Testis (tissue), 3 donors: ENCODE measurements around the gene CNFN. TPM values are rescaled to one million over a fixed set of nuclear protein-coding genes. Genes with fewer than 3 reads are reported as not detected.

Source experiments
- DNase-seq: peaks from one replicate; pipeline ENCODE4 v3.0.0-alpha.2; 2019
- H3K27ac ChIP-seq, 2 donors: fragments of 200-600 bp; sonication (generic); one replicate each; pipeline ENCODE4 v1.5.1; 2019
- H3K27me3 ChIP-seq: fragments of 200-600 bp; sonication (generic); one replicate; pipeline ENCODE4 v1.5.1; 2019
- H3K36me3 ChIP-seq: fragments of 200-600 bp; sonication (generic); one replicate; pipeline ENCODE4 v1.5.1; 2017; ENCODE audit warnings: low read depth; ENCODE audit errors: missing control alignments
- H3K4me1 ChIP-seq: fragments of 200-600 bp; sonication (generic); one replicate; pipeline ENCODE4 v1.5.1; 2019
- H3K4me3 ChIP-seq, 2 donors: fragments of 200-600 bp; sonication (generic); one replicate each; pipeline ENCODE4 v1.5.1; 2017 to 2019
- H3K9me3 ChIP-seq: fragments of 200-600 bp; sonication (generic); one replicate; pipeline ENCODE4 v1.5.1; 2017
- POLR2A ChIP-seq: fragments of 450-650 bp; IDR thresholded peaks from one replicate; pipeline ENCODE4 v1.6.1; 2017; ENCODE audit warnings: antibody characterized with exemption, mild to moderate bottlenecking, moderate library complexity
- WGBS, 2 donors: methylation state at CpG; one replicate each; pipeline ENCODE4 v1.1.5; 2018; 5-methylcytosine and 5-hydroxymethylcytosine counted together
- intact Hi-C: fragments of 100-400 bp; cut with DNase I; formaldehyde crosslinking; loops from one replicate; pipeline ENCODE4 v1.15.1; 2023; ENCODE audit warnings: low total_unique reads
- polyA plus RNA-seq: library from polyadenylated mRNA; stranded (reverse); fragments of 350-450 nt; fragmentation: Illumina TruSeq; extraction: RNeasy Lipid Tissue Mini Kit (QIAGEN cat#74804); gene quantifications from one replicate; pipeline ENCODE4 v1.2.3, GENCODE V29; 2014; ENCODE audit warnings: low read depth, low replicate concordance; ENCODE audit not compliant: insufficient read depth
- total RNA-seq, 2 donors: library from RNA; depleted of rRNA; stranded (reverse); fragments of >200 nt; gene quantifications; one replicate each; pipeline ENCODE4 v1.2.3, GENCODE V29; 2016
- TF ChIP-seq, protein P1 (sequence below), 3 experiments: fragments of 450-650 bp in 2 of 3; fragments of 200-600 bp in 1 of 3; sonication (generic) in 1 of 3; IDR thresholded peaks; one replicate each; pipeline ENCODE4 v1.5.1; 2016 to 2019; ENCODE audit warnings: antibody characterized with exemption in 3 of 3, mild to moderate bottlenecking in 2 of 3, moderate library complexity in 1 of 3

Gene CNFN
- total and polyA plus RNA-seq, 3 donors from 2014 or later = 1.9 to 5.0 (median 2.2) TPM

DNA sequence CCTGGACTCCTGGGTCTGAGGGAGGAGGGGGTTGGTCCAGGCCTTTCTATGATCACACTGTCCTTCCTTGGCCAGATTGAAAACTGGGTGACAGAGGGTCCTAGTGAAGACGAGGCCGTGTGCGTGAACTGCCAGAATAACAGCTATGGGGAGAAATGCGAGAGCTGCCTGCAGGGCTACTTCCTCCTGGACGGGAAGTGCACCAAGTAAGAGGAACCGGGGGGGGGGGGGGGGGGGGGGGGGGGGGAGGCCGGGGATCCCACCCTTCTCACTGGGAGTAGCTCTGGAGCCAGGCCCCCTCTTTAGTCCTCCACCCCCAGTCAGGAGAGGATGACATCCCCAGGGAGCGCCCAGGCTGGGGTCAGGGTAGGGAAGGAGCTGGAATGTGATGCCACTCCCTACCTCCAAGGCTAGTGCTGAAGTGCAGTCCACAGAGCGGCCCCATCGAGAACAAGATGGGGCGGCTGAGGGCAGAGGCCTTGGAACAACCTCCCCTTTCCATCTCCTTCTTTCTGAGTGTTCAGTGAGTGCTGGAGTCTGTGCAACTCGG is 19.4 kb downstream of the CNFN start:
- intact Hi-C loops = no loop called here
- no peaks in the 10 kb centered on the region for H3K9me3 ChIP-seq
- no peaks in the 10 kb centered on the region for H3K36me3 ChIP-seq
- TF ChIP-seq, protein P1, sequence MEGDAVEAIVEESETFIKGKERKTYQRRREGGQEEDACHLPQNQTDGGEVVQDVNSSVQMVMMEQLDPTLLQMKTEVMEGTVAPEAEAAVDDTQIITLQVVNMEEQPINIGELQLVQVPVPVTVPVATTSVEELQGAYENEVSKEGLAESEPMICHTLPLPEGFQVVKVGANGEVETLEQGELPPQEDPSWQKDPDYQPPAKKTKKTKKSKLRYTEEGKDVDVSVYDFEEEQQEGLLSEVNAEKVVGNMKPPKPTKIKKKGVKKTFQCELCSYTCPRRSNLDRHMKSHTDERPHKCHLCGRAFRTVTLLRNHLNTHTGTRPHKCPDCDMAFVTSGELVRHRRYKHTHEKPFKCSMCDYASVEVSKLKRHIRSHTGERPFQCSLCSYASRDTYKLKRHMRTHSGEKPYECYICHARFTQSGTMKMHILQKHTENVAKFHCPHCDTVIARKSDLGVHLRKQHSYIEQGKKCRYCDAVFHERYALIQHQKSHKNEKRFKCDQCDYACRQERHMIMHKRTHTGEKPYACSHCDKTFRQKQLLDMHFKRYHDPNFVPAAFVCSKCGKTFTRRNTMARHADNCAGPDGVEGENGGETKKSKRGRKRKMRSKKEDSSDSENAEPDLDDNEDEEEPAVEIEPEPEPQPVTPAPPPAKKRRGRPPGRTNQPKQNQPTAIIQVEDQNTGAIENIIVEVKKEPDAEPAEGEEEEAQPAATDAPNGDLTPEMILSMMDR (IDR thresholded peaks at IDR 0.05) = no peak
- TF ChIP-seq POLR2A = no peak
- H3K4me3 ChIP-seq = no peak overlapping the region
- WGBS, 2 donors = 63 to 83% methylated on average over 8 to 12 of the region's 12 CpGs
- no peaks in the 10 kb centered on the region for H3K4me1 ChIP-seq
- H3K27ac ChIP-seq = no peak overlapping the region
- H3K27me3 ChIP-seq = no peaks in the 10 kb centered on the region
- no peak for DNase-seq

DNA sequence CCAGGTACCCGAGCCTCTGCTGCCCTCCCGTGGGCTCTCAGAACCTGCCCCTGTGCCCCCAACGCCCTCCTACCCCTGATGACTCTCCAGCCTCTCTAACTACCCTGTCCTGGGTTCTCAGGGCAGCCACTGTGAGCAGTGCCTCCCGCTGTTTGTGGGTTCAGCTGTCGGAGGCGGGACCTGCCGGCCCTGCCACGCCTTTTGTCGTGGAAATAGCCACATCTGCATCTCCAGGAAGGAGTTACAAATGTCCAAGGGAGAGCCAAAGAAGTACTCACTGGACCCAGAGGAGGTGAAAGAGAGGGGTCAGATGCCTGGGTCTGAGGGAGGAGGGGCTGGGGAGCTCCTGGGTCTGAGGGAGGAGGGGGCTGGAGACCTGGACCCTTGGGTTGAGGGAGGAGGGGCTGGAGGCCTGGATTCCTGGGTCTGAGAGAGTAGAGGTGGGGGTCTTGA is 20.0 kb downstream of the CNFN start:
- 80 to 82% methylated on average over 9 of the region's 9 CpGs for WGBS, 2 donors
- no peaks in the 10 kb centered on the region for H3K4me1 ChIP-seq
- no peak overlapping the region for H3K27ac ChIP-seq
- H3K4me3 ChIP-seq = no peak overlapping the region
- no peaks in the 10 kb centered on the region for H3K36me3 ChIP-seq
- no peaks in the 10 kb centered on the region for H3K9me3 ChIP-seq
- DNase-seq = no peak
- intact Hi-C loops = no loop called here
- TF ChIP-seq, protein P1 (IDR thresholded peaks at IDR 0.05) = no peak
- TF ChIP-seq POLR2A = no peak
- H3K27me3 ChIP-seq = no peaks in the 10 kb centered on the region

DNA sequence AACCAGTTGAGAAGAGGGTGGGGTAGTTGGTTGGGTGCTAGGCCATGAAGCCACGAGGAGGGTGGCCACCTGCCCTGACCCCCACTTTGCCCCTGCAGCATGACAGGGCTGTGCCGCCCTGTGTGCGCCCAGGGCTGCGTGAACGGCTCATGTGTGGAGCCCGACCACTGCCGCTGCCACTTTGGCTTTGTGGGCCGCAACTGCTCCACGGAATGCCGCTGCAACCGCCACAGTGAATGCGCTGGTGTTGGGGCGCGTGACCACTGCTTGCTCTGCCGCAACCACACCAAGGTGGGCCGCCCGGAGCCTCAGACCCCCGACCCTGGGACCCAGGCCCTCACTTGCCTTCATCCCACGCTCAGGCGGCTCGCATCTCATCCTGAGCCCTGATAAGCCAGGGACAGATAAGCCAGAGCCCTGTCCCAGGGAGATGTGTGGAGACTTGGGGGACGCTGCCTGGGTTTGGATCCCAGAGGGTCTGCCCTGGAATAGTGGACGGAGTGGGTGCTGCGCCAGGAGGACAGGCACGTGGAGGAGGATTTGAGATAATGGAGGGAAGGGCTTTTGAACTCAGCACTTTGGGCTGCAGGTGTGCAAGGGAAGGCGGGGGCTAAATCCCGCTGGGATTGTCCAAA is 20.5 kb downstream of the CNFN start:
- TF ChIP-seq, protein P1 (IDR thresholded peaks at IDR 0.05) = no peak
- TF ChIP-seq POLR2A = no peak
- no peak overlapping the region for H3K4me3 ChIP-seq
- intact Hi-C loops = no loop called here
- no peak overlapping the region for H3K27ac ChIP-seq
- no peaks in the 10 kb centered on the region for H3K27me3 ChIP-seq
- no peaks in the 10 kb centered on the region for H3K9me3 ChIP-seq
- DNase-seq = no peak
- WGBS, 2 donors = 94% methylated on average over 18 to 27 of the region's 27 CpGs
- no peaks in the 10 kb centered on the region for H3K4me1 ChIP-seq
- no peaks in the 10 kb centered on the region for H3K36me3 ChIP-seq

DNA sequence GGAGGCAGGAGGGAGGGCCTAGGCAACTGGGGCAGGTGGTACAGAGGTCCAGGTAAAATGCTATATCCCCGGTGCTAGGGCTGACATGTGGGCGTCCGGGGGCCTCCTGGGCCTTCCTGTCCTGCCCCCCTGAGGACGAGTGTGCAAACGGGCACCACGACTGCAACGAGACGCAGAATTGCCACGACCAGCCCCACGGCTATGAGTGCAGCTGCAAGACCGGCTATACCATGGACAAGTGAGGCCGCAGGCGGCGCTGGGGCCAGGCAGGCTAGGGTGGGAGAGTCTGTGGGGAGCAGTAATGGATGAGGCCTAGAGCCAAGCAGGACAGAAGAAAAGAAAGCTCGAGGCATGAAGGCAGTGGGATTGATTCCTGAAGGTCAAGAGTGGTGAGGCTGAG is 21.3 kb downstream of the CNFN start:
- DNase-seq = no peak
- Histone ChIP-seq H3K4me3 (no peak overlapping the region), H3K4me1 (no peaks in the 10 kb centered on the region), H3K36me3 (no peaks in the 10 kb centered on the region), H3K27ac (no peak overlapping the region), H3K9me3 (no peaks in the 10 kb centered on the region), H3K27me3 (no peaks in the 10 kb centered on the region)
- TF ChIP-seq POLR2A = no peak
- TF ChIP-seq, protein P1 (IDR thresholded peaks at IDR 0.05) = no peak
- WGBS, 2 donors = 91% methylated on average over 12 to 15 of the region's 15 CpGs
- intact Hi-C loops = no loop called here

DNA sequence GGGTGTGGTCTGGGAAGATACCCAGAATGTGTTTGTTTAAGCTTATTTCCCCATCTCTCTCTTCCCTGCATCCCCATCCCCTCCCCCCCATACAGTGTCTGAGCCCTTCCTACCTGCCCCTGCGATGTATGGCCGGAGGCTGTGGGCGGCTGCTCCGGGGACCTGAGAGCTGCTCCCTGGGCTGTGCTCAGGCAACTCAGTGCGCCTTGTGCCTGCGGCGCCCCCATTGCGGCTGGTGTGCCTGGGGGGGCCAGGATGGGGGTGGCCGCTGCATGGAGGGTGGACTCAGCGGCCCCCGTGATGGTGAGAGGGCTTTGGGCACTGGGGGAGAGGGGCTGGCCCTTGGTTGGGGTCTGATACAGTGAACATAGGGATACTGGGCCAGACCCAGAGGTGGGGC is 21.7 kb downstream of the CNFN start:
- no peak for DNase-seq
- intact Hi-C loops = no loop called here
- H3K36me3 ChIP-seq = no peaks in the 10 kb centered on the region
- no peaks in the 10 kb centered on the region for H3K27me3 ChIP-seq
- H3K27ac ChIP-seq = no peak overlapping the region
- no peaks in the 10 kb centered on the region for H3K9me3 ChIP-seq
- TF ChIP-seq, protein P1 (IDR thresholded peaks at IDR 0.05) = no peak
- TF ChIP-seq POLR2A = no peak
- no peak overlapping the region for H3K4me3 ChIP-seq
- no peaks in the 10 kb centered on the region for H3K4me1 ChIP-seq
- 98% methylated on average over 10 of the region's 11 CpGs; no CpG with 5 or more reads in 1 of the 2 donors for WGBS, 2 donors
